HG03175 (cell line): Measurements from ENCODE around the gene CD177.
"Not testable (repeated sequence)": the region's sequence is repeated elsewhere in the genome, so short reads cannot be mapped to it uniquely, and the experiment has no call there.

ENCODE experiments used
- ATAC-seq: cut with Tn5 transposase; IDR thresholded peaks from one replicate; pipeline ENCODE4 v1.9.1; 2021; ENCODE audit warnings: mild to moderate bottlenecking, moderate library complexity; ENCODE audit not compliant: unreplicated experiment

Gene CD177, protein sequence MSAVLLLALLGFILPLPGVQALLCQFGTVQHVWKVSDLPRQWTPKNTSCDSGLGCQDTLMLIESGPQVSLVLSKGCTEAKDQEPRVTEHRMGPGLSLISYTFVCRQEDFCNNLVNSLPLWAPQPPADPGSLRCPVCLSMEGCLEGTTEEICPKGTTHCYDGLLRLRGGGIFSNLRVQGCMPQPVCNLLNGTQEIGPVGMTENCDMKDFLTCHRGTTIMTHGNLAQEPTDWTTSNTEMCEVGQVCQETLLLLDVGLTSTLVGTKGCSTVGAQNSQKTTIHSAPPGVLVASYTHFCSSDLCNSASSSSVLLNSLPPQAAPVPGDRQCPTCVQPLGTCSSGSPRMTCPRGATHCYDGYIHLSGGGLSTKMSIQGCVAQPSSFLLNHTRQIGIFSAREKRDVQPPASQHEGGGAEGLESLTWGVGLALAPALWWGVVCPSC

GRCh38 chr19:43353606-43354304, at the start of gene CD177:
TSS of gene CD177 (plus strand) at chr19:43353686. CDS start at chr19:43353715, 29 bp downstream.
- no peak for ATAC-seq

DNA sequence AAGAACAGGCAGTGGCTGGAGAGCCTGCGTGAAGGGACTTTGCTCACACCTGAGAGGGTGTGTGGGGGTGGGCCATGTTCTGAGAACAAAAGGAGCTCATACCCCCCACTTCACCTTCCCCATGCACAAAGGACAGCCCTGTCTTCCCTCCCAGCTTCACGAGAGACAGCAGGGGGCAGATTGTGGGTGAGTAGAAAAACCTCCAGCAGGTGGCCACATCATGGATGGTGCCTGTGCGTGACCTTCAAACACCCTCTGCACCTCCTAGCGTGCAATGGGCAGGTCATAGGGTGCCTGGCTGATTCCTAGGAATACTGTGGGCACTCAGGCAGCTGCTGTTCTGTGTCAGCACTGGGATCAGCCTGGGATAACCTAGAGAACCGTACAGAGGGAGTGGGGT, 47.8 kb upstream of the CD177 start:
- ATAC-seq = no peak

GRCh38 chr19:43306097-43306496, 47.4 kb upstream of the CD177 start:
- no peak for ATAC-seq

DNA sequence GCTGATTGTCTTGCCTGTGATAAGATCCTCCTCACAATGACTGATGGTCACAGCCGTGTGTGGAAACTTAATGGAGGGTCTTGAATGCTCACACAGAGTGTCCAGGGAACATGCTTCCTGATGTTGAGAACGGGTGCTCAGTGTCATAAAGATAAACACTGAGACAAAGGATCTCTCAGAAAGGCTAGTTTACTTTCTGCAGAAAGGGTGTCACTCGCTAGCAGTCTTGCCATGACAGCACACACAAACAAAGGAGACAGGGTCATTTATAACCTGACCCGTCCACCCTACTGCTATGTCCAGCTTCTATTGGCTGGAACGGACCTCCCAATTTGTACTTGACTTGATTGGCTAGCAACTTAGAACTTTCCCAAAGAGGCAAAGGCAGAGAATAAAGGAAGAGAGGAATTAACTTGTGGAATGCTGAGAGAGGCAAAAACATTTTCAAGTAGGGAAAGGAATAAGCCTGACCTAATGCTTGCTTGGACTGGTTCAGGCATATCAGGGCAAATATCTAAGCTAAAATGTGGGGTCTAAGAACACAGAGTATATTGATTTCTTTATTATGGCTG, 45.2 kb upstream of the CD177 start:
- ATAC-seq = no peak

GRCh38 chr19:43309466-43309865, 44.0 kb upstream of the CD177 start:
- ATAC-seq = no peak

- no peak for ATAC-seq
Measured at GRCh38 chr19:43310221-43310620, 43.3 kb upstream of the CD177 start.

GRCh38 chr19:43311256-43311655, 42.2 kb upstream of the CD177 start:
- ATAC-seq = no peak

DNA sequence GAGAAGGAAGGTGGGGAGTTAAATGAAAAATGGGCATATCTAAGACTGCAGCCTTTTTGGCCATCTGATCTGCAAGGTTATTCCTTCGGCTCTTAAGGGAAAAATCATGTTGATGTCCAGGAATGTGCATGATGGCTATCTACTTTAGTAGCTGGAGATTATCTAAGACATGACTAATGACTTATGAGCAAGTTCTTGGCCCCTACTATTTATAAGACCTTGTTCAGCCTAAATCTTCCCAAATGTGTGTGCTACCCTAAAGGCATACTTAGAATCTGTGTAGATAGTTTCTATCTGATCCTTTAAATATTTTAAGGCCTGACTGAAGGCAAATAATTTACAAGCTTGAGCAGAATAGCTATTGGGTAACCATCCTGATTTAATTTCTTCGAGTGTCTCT, 41.8 kb upstream of the CD177 start:
- ATAC-seq = no peak

GRCh38 chr19:43313711-43314495, 39.6 kb upstream of the CD177 start:
- ATAC-seq = no peak

GRCh38 chr19:43315851-43316250, 37.6 kb upstream of the CD177 start:
- ATAC-seq = no peak

GRCh38 chr19:43316591-43317319, 36.7 kb upstream of the CD177 start:
- no peak for ATAC-seq

DNA sequence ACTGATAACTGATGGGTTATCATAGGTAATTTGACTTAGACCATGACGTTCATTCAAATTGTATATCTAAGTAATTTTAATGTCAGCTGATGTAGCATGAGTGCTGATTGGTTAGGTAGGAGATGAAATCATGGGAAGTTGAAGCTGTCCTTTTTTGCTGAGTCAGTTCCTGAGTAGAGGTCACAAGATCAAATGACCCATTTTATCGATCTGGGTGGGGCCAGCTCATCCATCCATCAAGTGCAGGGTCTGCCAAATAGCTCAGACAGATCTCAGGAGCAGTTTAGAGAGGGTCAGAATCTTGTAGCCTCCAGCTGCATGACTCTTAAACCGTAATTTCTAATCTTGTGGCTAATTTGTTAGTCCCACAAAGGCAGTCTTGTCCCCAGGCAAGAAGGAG, 35.3 kb upstream of the CD177 start:
- ATAC-seq = no peak

- ATAC-seq = no peak
Measured at GRCh38 chr19:43318796-43319314, 34.6 kb upstream of the CD177 start.

DNA sequence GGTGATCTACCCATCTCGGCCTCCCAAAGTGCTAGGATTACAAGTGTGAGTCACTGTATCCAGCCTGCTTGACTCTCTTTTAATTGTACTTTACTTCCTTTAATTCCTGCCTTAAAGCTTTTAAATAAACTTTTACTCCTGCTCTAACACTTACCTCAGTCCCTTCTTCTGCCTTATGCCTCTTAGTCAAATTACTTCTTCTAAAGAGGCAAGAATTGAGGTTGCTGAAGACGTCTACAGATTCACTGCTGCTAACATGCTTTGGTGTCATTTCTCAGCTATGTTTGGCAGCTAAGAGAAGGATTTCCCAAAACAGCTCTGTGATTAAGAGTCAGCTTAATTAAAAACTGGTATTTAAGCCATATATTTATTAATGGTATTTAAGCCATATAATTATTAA, 32.9 kb upstream of the CD177 start:
- no peak for ATAC-seq

GRCh38 chr19:43326761-43327160, 26.7 kb upstream of the CD177 start:
- ATAC-seq = not testable (repeated sequence)

DNA sequence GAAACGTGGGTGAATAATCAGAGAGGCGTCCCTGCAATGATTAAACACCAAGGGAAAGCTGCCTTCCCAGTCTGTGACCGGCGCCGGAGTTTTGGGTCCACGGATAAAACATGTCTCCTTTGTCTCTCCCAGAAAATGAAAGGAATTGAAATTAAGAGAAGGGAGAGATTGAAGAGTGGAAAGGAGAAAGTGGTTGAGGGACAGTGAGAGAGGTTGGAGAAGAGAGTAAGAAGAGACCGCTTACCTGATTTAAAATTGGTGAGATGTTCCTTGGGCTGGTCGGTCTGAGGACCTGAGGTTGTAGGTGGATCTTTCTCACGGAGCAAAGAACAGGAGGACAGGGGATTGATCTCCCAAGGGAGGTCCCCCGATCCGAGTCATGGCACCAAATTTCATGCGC, 24.9 kb upstream of the CD177 start:
- ATAC-seq = not testable (repeated sequence)

DNA sequence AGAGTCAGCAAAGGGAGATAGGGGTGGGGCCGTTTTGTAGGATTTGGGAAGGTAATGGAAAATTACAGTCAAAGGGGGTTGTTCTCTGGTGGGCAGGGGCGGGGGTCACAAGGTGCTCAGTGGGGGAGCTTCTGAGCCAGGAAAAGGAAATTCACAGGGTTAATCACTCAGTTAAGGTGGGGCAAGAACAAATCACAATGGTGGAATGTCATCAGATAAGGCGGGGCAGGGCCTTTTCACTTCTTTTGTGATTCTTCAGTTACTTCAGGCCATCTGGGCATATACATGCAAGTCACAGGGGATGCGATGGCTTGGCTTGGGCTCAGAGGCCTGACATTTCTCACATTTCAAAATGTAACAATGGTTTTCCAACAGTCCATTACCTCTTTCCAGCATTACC, 24.4 kb upstream of the CD177 start:
- ATAC-seq = not testable (repeated sequence)

- no peak for ATAC-seq
Measured at GRCh38 chr19:43329989-43330388, 23.5 kb upstream of the CD177 start.

DNA sequence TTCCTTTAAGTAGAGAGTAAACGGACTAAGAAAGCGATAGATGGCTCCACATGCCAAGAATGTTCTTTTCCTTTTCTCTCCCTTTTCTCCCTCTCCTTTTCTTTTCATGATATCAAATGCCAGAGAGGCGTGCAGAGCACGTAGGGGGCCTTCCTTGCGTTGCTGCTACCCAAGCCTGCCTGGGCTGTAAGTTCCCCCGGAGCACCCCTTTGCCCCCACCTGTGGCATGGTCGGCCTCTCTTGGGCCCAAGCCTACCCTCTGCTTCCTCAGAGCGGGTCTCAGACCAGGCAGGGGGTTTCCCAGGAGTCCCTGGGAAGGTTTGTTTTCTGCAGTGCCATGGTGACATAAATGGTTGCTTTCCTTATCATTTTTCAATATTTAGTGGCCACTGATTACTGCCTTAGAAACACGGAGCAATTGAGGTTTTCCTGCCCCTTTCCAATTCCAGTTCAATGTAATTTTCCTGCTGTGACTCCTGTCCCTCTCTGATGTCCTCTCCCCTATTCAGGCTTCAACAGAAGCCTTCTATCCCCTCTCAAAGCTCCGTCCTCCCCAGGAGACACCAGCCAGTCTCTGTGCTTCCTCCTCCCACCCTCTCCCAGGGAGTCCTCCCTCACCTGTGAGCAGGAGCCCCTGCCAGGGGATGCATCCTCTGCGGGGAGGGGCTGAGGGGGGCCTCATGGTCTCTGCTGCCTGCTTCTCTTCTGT, 22.6 kb upstream of the CD177 start:
- ATAC-seq = no peak
